ENCODE measurements around the gene JAM3.

GRCh38 chr11:134033276-134033675 lies 35.6 kb upstream of the JAM3 start:
- TF ChIP-seq CTCF (IDR thresholded peaks at IDR 0.05) (no peak), POLR2A (IDR thresholded peaks at IDR 0.05) (no peak)
